ENCODE data around the gene CDH23. TPM values are rescaled to one million over a fixed set of nuclear protein-coding genes. Genes with fewer than 3 reads are reported as not detected.

The CDH23 gene
- total and polyA plus RNA-seq, 10 of the 15 experiments (the other 5 are each of a cell fraction or from before 2014, with no cell fraction given) = 0.09 to 0.40 (median 0.15) TPM; not detected in 1

DNA sequence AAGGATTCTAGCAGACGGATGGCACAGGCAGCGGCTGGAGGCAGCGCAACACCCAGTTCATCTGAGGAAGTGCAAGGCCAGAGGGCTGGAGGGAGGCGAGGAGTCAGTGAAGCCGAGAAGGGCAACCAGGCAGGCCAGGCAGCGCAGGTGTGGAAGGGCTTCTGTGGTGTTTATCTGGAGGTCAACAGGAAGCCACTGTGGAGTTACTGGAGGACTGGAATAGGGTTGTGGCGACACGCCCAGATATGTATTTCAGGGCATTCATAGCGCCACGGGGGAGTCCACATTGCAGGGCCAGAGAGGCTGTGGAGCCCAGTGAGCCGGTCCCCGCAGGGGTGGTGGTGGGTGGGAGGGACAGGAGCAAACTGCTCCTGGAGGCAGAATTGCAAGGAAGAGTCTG, 150.6 kb downstream of the CDH23 start:
- Histone ChIP-seq H2AFZ (ENCODE audit: control insufficient read depth, low read depth, low read length) (no peak overlapping the region), H3K79me2 (ENCODE audit: control insufficient read depth, insufficient read depth, low read length) (no peaks in the 10 kb centered on the region), H3K4me1 (ENCODE audit: control insufficient read depth, insufficient read depth, low read length) (no peaks in the 10 kb centered on the region), H3K4me3 (no peak overlapping the region), H3K9me3 (replicated peaks; ENCODE audit: control insufficient read depth, insufficient read depth, low read length) (no peaks in the 10 kb centered on the region), H3K27ac (ENCODE audit: control insufficient read depth, insufficient read depth) (no peak overlapping the region), H3K36me3 (ENCODE audit: control insufficient read depth in 2 of 2, insufficient read depth in 2 of 2, low read length in 1 of 2) (no peaks in the 10 kb centered on the region), H4K20me1 (ENCODE audit: control insufficient read depth, insufficient read depth) (no peaks in the 10 kb centered on the region), H3K27me3 (replicated peaks in 1 of 2; ENCODE audit: control insufficient read depth in 2 of 2, insufficient read depth in 2 of 2, low read length in 1 of 2) (peaks cover 1 to 3% of the 10 kb centered on the region in 2 experiments; a peak in 3 of 4 replicates), H3K4me2 (ENCODE audit: control insufficient read depth, insufficient read depth) (no peak overlapping the region), H3K9ac (ENCODE audit: control insufficient read depth, insufficient read depth, low read length) (no peak overlapping the region)
- intact Hi-C loops (cut with micrococcal nuclease; ENCODE audit: unreplicated experiment) = no loop called here
- CTCF ChIA-PET = no interaction called here
- no TSS peak for BruUV-seq (replicated peaks)
- no peak for ATAC-seq
- in situ Hi-C loops (cut with MboI) = no loop called here
- DNase-seq (ENCODE audit: low read depth, low spot score) = no peak
- no peak for FAIRE-seq
- POLR2A ChIA-PET = no interaction called here
- SMC1A ChIA-PET (ENCODE audit: uncharacterized antibody, unreplicated experiment) = interaction anchor here (0.7 kb wide), 1 partner anchor 23 kb away, joined by 3 read pairs; no protein-coding TSS in a partner anchor
- RAD21 ChIA-PET (ENCODE audit: unreplicated experiment) = no interaction called here
- WGBS (ENCODE audit: insufficient coverage, insufficient replicate concordance, low lambda C conversion rate, missing lambda C conversion rate) = 33% methylated on average over 12 of the region's 12 CpGs
- TF ChIP-seq TBL1XR1 (IDR thresholded peaks at IDR 0.05; ENCODE audit: low read depth, low read length) = no peak
- TF ChIP-seq, protein P1, sequence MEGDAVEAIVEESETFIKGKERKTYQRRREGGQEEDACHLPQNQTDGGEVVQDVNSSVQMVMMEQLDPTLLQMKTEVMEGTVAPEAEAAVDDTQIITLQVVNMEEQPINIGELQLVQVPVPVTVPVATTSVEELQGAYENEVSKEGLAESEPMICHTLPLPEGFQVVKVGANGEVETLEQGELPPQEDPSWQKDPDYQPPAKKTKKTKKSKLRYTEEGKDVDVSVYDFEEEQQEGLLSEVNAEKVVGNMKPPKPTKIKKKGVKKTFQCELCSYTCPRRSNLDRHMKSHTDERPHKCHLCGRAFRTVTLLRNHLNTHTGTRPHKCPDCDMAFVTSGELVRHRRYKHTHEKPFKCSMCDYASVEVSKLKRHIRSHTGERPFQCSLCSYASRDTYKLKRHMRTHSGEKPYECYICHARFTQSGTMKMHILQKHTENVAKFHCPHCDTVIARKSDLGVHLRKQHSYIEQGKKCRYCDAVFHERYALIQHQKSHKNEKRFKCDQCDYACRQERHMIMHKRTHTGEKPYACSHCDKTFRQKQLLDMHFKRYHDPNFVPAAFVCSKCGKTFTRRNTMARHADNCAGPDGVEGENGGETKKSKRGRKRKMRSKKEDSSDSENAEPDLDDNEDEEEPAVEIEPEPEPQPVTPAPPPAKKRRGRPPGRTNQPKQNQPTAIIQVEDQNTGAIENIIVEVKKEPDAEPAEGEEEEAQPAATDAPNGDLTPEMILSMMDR (IDR thresholded peaks at IDR 0.05 in 2 of 3, conservative IDR thresholded peaks at IDR 0.05 in 1 of 3; ENCODE audit: control insufficient read depth in 2 of 3, extremely low read depth in 1 of 3, insufficient read depth in 1 of 3, low read depth in 3 of 3, low read length in 3 of 3) = no peak
- TF ChIP-seq RAD21 (IDR thresholded peaks at IDR 0.05; ENCODE audit: insufficient read depth, low read depth, low read length) = no peak
- no peak for TF ChIP-seq SRF (IDR thresholded peaks at IDR 0.05; ENCODE audit: low read depth in 2 of 2, low read length in 2 of 2)
- no peak for TF ChIP-seq RUNX3 (IDR thresholded peaks at IDR 0.05; ENCODE audit: low read length)

All from GM12878 (cell line).